HG03520 (cell line): ENCODE results near the gene RIN3.
"Not testable (repeated sequence)": the region's sequence is repeated elsewhere in the genome, so short reads cannot be mapped to it uniquely, and the experiment has no call there.

Experiments
- ATAC-seq: cut with Tn5 transposase; IDR thresholded peaks from one replicate; pipeline ENCODE4 v1.9.1; 2021; ENCODE audit warnings: mild to moderate bottlenecking, moderate library complexity; ENCODE audit not compliant: unreplicated experiment

The RIN3 gene

DNA sequence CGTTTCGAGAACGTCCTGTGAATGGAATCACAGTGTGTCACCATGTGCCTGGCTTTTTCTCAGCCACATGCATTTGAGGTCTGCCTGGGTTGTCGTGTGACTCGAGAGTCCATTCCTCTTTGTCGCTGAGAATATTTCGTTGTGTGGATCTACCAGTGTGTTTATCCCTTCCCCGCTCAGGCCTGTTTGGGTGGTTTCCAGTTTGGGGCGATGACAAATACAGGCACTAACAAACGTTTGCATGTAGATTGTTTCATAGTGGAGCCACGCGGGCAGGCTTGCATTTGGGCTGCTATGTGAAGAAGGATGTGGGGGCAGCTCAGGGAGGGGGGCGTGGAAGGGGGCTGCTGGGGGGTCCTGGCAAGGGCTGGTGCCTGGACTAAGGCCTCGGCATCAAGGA, 14.1 kb downstream of the RIN3 start:
- no peak for ATAC-seq

DNA sequence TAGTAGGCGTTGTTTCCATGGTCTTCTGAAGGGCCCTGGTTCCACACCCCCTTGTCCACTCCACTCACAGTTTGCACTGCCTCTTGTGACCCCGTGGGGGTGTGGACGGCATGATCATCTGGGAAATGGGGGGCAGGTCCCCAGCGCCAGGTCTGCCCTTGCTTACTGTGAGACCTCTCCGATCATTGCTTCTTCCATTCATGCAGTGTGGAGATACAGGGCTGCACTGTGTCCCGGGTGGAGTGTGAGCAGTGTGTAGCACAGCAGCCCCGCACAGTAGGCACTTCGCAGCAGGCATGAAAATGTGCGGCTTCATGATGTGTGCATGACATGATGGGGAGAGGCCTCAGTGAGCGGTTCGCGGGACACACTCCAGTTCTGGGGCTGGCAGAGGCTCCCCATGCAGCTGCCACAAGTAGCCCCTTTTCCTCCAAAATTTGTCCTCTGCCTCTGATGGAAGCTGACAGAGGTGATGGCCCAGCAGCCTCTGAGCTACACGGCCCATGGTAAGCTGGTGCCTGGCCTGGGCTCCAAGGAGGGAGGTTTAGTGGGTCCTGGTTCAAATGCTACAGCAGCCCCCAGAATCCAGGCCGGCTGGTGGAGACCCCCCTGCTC, 15.0 kb downstream of the RIN3 start:
- no peak for ATAC-seq

DNA sequence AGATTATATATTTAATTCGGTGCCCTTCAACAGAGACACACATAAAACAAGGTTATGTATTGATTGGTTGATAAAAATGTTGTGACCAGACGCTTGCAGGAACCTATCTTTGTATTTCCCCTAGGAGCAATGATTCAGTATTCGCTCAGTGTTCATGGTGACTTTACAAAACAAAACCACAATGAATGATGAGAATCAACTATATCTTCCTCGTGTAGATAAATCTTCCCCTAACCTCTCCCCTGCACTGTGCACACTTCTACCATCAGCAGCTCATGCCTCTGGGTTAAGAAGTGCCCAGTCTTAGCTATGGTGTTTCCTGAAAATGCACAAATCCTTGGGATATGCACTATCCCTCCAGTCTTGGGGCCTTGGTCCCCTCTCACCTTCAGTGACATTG, 16.3 kb downstream of the RIN3 start:
- ATAC-seq, result no peak

DNA sequence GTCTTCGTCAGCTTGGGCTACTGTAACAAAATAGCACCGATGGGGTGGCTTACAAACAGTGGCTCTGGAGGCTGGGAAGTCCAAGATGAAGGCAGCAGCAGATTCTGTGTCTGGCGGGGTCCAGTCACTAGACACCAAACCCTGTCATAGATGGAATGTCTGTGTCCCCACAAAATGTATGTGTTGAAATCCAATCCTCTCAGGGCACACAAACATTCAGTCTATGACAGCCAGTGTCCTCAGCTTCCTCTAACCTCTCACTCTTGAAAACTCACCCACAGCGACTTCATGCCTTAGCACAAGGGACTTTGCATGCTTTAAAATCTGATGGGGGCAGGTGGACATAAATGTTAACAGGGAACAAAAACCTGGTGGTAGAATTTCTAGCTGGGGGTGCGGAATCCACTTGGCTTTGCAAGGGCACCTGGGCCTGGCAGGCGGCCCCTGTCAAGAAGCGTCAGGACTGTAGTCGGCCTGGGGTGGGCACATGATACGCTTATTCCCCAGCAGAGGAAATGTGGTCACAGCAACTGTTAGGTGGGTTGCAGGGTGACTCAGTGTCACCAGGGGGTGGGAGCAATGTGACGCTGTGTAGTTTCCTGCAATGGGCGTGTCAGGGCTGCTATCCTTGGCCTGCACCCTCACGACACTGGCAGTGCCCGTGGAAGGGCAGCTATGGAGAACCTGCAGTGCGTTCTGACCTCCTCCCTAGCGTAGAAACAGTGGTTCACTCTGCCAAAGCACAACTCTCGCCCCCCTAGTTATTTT, 17.7 kb downstream of the RIN3 start:
- no peak for ATAC-seq

DNA sequence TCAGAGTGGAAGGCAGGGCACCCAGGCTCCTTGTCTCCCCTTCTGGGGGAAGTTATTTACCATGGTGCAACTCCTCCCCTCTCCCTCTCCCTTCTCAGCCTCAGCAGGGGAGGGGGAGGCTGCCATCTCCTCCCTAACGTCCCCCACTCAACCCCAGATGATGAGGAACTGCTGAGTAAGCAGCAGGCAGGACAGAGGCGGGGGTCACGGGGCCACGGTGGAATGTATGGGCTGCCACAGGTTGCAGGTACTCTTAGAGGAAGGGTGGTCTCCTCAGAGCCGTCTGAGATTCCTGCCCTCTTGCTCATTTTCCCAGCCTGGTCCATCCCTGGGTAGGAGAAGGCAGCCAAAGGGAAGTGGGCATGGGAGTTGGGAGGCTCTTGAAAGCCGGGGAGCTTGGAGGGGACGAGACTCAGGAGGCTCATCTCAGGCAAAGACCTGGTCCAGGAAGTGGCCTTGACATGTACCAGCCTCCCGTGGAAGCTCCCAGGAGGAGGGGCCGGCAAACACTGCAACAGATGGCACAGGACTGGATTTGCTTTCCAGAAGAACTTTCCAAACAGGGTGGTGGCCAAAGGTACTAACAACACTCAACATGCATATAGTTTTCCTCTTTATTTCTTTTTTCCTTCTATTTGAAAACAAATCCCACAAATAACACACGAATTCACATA, 19.0 kb downstream of the RIN3 start:
- no peak for ATAC-seq

DNA sequence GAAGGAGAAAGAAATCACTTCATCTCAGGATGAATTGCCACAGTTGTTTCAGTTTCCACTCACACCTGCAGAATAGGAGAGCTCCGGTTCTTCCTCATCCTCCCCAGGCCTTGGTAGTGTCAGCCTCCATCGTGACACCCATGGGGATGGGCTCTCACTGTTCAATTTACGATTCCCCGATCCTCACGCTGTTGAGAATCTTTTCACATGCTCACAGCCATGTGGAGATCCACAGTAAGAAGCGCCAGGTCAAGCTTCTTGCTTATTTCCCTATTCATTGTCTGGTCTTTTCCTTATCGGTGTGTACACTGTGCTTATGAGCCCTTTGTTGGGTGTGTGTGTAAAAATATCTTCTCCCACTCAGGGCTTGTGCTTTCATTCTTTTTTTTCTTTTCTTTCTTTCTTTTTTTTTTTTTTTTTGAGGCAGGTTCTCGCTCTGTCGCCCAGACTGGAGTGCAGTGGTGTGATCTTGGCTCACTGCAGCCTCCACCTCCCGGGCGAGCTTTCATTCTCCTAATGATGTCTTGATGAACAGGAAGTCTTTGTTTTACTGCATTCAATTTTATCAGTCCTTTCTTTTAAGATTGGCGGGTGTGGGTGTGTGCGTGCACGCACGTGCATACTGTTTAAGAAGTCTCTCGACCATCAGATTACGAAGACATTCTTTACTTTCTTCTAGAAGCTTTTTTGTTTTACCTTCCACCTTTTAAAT, 21.5 kb downstream of the RIN3 start:
- no peak for ATAC-seq

DNA sequence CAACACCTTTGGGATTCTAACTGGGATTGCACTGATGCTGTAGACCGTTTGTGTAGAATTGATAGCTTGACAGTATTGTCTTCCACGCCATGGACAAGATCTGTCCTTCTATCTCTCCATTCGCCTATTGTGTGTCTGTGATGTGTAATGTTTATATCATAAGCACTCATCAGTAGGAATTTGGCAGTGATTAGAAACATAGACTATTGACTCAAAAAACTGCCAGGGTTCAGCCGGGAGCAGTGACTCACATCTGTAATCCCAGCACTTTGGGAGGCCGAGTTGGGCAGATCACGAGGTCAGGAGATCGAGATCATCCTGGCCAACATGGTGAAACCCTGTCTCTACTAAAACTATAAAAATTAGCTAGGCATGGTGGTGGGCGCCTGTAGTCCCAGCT, 22.6 kb downstream of the RIN3 start:
- not testable (repeated sequence) for ATAC-seq

DNA sequence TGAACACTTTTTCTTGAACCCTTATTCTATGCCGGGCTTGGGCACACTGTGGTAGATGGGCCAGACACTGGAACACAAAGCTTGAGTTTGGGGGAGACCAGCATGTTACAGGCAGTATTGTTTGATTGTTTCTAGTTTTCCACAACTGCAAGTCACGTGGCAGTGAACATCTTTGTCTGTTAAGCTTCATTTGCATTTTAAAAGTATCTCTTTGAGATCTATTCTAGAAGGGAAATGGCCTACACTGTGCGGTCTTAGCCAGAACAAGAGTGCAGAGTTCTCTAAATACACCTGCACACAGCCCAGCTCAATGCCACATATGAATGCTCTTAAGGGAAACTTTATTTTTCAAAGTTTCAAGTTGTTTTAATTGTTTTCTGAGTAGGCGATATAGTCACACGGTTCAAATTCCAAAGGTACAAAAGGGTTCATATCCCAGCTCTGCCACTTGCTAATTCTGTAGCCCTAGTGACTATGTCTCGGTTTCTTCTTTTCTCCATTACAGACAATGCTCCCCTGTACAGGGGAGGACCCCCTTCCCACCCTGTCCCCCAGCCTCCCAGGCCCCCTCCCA, 24.9 kb downstream of the RIN3 start:
- ATAC-seq, result no peak

DNA sequence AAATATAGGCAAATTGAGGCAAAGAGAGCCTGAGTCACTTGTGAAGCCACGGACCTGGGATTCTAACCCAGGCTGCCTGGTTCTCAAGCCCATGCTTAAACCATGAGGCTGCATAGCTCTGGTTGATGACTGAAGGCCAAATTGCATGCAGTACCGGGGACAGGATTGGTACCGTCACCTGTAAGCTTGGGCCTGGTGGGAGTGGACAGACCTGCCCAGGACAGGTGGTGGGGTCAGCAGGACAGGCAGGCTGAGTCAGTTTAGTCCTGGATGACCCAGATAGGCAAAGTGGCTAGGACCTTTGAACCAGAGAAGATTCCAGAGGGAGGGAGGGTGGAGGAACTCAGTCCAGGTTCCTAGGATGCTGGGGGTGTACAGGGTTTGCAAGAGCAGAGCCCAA, 25.8 kb downstream of the RIN3 start:
- no peak for ATAC-seq

DNA sequence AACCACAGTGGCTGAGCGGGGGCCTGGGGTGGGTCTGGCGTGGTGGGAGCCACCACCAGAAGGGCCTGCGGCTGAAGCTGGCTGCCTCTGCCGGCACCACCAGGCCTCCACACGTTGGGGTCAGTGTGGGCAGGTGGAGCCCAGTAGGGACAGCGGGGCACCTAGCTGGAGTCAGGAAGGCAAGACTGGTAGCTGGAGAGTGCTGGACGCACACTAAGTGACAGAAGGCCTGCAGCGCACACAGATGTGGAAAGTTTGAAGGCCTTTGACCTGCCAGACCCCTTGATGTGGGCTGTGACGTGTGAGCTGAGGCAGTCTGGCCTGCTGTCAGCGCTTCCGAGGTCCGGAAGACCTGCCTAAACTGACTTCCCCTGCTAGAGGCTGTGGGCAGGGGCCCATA, 26.3 kb downstream of the RIN3 start:
- no peak for ATAC-seq

DNA sequence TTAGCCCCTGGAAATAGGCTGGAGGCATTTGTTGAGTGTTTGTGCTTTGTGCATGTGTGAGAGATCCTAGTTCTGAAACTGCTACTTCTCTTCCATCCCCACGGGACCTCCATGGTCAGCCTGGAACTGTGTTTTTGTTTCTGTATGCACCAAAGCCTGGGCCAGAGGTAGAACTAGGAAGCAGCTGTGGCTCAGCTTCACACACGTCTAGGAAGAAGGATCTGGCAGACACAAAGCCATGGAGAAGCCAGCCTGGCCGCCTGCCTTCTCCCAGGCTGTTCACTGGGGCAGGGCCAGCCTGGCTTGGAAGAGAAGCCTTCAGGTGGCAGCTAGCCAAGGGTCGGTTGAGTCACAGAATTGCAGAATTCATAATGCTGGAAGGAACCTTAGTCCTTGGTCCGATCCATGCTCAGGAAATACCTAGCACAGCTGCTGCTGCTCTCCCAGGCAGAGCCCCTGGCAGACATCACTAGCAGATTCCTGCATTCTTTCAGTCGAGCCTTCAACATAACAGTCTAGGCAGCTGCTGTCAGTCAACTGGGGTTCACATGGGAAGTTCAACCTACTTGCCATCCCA, 27.0 kb downstream of the RIN3 start:
- no peak for ATAC-seq

DNA sequence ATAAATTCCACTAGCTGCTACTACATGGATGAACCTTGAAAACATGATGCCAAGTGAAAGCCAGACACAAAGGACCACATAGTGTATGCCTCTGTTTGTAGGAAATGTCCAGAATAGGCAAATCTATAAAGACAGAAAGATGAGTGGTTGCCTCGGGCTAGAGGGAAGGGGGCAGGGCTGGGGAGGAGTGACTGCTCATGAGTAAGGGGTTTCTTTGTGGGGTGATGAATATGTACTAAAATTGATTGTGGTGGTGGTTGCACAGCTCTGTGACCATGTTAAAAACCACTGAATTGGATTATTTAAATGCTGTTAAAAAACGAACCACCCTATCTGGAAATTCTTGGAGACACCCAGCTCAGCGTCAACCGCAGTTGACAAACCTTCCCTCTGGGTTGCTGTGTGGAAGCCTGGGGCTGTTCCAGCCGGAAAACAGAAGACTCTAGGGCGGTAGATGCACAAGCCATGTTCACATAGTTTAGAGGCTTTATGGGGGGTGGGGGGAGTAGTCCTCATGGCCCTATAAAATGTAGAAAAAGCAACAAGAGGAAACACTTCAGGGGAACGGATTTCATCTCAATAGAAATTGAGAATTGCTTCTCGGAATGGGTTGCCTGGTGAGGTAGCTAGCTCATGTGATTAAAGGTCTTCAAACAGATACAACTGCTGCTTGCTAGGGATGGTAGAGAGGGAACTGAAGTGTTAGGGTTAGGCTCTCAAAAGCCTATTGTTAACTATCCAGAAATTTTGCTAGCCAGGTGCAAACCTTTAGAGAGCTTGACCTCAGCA, 29.4 kb downstream of the RIN3 start:
- no peak for ATAC-seq

DNA sequence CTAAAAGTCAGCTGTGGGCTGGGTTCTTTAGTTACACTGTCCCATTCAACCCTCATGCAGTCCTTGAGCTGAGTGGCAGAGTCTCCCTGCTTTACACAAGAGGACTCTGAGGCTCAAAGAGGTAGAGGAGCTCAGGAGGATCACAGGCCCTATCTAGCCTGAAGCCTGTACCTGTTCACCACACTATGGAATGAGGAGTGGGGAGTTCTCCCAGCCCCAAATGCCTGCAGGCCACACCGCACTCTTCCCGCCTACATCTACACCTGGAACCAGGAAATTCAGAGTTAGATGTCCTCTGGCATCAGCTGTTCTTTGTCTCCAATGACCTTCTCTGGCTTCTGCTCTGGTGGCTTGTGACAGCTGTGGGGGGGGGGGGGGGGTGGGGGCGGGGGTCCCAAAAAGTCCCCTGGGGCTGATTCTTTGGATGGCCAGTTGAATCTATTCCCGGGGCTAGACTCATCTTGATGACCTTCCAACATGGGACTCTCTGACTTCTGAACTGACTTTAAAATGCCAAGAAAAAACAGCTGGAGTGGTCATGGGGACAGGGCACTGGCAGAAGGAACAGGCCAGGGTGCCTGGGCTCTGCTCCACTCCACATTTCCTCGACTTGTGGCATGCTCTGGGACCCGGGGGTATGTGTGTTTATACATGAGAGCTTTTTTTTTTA, 30.6 kb downstream of the RIN3 start:
- ATAC-seq, result no peak

DNA sequence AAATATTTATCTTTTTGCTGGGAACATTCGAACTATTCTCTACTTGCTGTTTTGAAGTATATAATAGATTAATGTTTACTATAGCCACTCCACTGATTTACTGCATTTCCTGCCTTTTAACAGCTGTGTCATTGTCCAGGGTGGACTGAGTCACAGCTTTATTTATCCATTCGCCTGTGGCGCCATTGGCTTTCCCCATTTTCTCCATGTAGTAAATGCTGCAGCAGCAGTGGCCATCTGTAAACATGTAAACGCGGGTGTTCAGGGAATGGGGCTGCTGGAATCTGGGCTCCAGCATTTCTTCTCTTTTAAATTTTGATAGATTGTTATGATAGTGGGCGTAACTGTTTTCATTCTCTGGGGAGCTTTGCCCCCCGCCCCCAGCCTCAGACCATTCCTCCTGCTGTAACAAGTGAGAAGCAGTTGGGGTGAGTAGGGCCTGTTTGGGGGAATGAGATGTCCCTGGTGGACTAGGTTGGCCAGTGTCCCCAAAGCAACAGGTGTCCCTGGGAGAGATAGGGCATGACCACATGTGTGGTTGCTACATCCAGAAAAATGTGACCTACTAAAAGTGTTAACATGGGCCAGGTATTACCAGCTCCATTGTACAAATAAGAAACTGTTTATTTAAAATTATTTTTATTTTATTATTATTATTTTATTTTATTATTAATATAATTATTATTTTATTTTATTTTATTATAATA, 32.9 kb downstream of the RIN3 start:
- ATAC-seq, result no peak

DNA sequence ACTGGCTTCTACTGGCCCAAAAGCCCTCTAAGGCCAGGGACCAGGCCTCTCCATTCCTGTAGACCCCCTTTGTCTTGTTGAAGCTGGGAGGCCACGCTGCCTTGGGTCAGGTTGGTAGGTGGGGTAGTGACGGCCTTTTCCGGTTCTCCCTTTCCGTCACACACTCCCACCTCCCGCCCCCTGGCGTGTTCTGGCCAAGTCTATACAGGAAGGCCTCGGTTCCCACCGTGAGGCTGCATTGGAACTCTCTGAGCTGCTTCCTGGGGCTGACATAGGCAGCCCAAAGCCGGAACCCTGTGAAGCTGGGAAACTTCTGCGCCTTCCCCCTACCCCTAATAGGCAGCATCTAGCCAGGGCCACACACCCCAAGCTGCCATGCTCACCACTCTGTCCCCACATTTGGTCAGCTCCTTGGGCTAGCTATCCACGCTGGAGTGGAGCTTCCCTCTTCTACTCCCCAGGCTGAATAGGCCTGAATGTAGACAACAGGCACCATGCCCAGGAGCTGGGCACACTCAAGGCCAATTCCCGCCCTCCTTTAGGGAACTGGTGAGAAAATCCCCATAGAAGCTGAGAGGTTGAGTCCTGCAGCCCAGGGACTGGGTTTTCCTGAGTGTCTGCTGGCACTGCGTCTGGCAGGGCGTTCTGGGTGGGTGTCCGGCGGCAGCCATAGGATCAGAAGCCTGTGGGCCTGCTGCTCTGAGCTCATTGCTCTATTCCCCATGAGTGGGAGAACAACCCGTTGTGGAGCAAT, 35.7 kb downstream of the RIN3 start:
- ATAC-seq, result no peak

DNA sequence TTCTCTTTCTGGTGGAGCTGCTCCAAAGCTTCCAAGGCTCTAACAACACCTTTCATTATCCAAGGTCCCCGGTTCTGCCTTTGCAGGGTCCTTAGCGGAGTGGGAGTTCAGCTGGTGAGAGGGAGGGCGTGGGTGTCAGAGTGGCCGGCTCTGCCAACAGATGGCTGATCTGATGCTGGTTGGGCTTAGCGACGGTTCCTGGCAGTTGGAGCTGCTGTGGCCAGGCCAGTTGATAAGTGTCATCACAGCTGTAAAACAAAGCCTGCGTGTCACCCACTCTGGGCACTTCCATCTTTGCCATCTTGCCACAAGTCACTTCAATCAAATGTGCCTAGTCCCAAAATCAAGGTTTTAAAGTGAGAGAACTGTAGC, 36.3 kb downstream of the RIN3 start:
- no peak for ATAC-seq

DNA sequence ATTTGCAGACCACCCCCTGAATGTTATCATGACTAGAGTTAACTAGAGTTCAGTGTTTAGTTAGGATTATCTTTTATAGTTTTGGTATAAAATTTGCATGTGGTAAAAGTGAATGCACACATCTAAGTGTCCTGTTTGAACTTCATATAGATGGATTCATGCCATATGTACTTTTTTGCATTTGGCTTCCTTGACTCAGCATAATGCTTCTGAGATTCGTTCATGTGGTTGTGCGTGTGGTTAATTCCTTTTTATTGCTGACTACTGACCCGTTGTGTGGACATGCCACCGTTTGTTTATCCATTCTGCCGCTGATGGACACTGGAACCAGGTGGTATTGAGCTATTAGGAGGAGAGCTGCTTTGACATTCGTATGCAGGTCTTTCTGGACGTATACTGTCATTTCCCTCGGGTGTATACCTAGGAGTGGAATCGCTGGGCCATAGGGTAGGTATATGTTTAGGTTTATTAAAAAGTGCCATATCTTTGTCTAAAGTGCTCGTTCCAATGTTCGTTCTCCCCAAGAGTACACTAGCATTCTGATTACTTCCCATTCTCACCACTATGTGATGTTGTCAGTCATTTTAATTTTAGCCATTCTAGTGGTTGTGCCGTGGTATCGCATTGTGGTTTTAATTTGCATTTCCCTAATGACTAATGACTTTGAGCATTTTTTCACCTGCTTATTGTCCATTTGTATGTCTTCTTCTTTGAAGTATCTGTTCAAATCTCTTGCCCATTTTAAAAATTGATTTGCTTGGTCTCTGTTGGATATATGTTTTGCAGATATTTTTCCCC, 37.7 kb downstream of the RIN3 start:
- ATAC-seq, result peak; percentile 81

DNA sequence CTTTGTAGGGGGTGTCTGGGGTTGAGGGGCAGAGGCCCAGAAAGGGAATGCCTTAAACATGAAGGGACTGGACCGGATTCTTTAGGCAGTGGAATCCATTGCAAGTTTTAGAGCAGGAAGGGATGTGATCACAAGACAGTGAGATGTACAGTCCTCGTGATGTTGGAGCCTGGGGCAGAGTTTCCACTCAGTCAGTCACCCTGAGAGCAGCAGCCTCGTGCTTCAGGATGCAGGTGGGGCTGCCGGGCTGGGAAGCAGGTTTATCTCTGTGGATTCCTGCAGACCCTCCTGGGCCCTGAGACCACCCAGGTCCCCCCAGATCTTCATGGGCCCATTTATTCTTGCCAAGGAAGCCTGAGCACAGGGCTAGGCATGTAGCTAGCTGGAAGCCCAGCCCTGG, 38.5 kb downstream of the RIN3 start:
- peak; percentile 11 for ATAC-seq
